ENCODE results near the gene PTGFRN.
"Not testable (repeated sequence)": the region's sequence is repeated elsewhere in the genome, so short reads cannot be mapped to it uniquely, and the experiment has no call there.

PTGFRN gene

DNA sequence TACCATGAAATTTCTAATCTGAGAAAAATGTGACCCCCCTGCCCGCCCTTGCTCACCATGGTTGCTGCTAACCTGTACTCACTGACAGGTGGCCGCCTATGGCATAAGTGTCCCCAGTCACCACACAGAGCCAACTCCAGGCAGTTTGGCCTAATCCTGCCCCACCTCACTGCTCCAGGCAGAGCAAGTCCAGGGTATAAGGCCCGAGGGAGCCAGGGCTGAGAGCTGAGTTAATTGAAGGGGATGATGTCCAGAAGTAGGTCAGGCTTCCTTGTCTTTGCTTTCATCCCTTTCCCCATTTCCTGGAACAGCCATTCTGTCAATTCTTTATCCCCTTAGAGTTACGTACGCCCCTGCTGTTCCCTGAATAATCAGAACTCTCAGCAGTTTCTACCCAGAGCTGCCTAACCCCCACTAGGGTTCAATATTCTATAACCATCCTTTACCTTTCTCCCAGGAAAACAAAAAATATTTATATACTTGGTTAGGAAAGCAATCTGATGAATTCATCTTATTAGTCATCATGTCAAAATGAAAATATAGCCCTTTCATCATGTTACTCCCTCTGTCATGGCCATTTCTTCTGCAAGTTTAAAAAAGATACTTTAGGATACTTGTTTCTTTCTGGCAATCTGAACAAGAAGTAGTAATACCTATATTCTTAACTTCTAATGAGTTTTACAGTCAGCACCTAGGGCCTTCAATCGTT, 62.4 kb downstream of the PTGFRN start:
- DNase-seq (ENCODE audit: low read depth) = no peak

DNA sequence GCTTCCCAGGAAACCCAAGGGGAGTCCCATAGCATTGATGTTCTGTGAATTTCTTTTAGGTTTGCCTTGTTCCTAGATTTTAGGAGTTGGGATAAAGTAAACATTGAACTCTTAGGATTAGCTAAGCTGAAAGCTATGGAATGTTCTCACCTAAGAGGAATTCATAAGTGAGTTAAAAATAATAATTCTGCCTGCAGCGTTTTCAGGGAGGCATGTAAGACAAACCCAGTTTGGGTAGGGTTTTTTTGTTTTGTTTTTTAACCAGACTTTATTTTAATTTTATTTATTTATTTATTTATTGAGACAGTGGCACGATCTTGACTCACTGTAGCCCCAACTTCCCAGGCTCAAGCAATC, 62.9 kb downstream of the PTGFRN start:
- no peak for DNase-seq (ENCODE audit: low read depth)

GRCh38 chr1:116980309-116980708, 70.6 kb downstream of the PTGFRN start:
- DNase-seq (ENCODE audit: low read depth) = not testable (repeated sequence)

DNA sequence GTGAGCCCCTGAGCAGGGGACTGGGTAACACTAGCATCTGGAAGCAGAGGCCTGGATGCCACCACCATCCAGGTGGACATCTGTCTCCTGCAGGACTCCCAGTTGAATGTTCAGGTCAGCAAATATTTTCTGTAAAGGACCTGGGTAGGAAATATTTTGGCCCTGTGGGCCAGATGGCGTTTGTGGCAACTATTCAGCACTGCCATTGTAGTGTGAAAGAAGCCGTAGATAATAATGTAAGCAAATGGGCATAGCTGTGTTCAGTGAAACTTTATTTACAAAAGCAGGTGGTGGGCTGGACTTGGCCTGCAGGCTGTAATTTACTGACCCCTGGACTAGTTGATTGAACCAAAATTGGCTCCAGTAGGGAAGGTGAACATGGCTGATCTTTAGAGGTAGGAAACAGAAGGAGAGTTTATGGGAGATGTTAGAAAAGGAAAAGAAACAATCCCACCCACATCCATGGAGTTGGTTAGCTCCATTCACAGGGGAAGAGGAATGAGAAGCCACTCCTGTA, 71.9 kb downstream of the PTGFRN start:
- DNase-seq (ENCODE audit: low read depth) = no peak

DNA sequence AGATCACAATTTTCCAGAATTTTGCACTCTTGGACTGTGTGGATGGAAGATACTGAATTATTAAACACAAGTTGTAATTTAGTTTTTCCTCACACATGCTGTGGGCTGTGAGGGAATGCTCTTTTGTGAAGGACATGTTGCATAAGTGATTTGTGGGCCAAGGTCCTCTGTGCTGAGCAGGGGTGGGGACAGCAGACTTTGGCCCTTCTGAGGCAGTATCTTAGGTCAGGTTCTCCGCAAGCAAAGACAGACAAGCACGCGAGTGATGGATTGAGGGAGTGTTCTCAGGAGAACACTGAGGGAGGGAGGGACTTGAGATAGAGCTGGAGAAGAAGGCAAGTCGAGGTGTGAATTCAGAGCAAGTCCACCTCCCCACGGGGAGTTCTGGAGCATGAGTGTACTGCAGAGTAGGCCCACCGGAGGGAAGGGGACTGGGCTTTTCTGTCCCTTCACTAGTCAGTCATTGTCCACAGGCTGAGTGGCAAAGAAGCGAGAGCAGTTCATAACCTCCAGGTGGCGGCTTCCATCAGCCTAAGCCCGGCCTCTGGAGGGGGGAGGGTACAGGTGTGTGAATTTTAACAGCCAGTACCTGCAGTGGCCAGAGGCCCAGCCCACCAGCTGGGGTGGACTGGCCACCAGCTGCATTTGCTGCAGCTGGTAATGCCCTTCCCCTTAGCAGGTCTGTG, 72.7 kb downstream of the PTGFRN start:
- DNase-seq (ENCODE audit: low read depth) = no peak

DNA sequence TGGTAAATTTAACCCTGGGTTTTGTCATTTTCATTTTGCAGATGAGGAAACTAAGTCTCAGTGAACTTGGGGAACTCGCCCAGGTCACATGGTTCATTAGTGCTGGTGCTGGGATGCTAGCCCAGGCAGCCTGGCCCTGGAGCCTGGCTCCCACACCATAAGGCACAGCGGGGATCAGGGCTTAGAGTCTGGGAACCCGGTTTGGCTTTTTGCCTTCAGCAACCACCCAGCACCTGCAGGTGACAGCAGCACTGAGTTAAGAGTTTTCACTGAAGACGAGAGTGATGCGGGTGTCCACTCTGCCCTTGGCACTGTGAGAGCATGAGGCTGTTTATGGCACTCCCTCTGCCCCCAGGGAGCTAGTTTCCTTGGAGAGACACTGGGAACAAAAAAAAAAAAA, 73.4 kb downstream of the PTGFRN start:
- no peak for DNase-seq (ENCODE audit: low read depth)

GRCh38 chr1:116983678-116984077, 74.0 kb downstream of the PTGFRN start:
- DNase-seq (ENCODE audit: low read depth) = no peak

DNA sequence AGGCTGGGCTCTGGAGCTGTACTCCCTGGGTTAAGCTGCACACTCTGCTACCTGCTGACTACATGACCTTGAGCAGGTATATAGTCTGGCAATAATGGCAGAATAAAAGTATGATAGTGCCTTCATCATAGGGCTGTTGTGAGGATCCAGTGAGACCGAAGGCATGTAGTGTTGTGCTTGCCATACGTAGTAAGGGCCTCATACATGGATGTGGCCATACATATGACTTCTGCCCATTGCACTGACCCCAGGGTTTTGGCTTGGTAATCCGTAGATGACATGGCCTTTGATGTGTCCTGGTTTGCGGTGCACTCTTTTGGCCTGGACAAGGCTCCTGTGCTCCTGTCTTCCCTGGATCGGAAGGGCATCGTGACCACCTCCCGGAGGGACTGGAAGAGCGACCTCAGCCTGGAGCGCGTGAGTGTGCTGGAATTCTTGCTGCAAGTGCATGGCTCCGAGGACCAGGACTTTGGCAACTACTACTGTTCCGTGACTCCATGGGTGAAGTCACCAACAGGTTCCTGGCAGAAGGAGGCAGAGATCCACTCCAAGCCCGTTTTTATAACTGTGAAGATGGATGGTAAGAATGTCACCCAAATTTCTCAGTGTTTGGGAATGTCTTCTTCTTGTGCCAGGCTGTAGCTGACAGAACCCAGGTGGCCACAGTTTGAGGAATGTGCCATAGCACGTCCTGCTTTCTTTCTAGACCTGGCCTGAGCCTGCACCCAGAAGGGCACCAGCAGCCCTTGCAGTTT, 74.9 kb downstream of the PTGFRN start:
- DNase-seq (ENCODE audit: low read depth) = no peak

DNA sequence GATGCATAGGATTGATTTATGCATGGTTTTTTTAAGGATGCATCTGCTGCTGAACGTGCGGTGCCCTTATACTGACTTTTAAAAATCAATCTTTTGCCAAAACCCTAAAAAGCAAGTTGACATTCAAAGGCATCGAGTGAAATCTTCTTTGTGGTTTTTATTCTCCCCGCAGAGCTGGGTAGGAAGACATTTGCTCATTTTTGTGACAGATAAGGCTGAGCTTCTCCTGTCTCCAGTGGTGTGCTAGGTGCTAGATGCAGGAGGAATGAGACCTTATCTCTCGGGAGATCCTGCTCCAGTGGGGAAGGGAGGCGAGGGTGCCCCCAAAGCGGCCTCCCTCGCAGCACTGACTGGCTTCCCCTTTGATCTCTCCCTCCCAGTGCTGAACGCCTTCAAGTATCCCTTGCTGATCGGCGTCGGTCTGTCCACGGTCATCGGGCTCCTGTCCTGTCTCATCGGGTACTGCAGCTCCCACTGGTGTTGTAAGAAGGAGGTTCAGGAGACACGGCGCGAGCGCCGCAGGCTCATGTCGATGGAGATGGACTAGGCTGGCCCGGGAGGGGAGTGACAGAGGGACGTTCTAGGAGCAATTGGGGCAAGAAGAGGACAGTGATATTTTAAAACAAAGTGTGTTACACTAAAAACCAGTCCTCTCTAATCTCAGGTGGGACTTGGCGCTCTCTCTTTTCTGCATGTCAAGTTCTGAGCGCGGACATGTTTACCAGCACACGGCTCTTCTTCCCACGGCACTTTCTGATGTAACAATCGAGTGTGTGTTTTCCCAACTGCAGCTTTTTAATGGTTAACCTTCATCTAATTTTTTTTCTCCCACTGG, 76.9 kb downstream of the PTGFRN start:
- no peak for DNase-seq (ENCODE audit: low read depth)

- no peak for DNase-seq (ENCODE audit: low read depth)
These were observed 77.5 kb downstream of the PTGFRN start for GRCh38 chr1:116987256-116987555.

- DNase-seq (ENCODE audit: low read depth) = no peak
These were observed 78.5 kb downstream of the PTGFRN start for GRCh38 chr1:116988248-116988647.

DNA sequence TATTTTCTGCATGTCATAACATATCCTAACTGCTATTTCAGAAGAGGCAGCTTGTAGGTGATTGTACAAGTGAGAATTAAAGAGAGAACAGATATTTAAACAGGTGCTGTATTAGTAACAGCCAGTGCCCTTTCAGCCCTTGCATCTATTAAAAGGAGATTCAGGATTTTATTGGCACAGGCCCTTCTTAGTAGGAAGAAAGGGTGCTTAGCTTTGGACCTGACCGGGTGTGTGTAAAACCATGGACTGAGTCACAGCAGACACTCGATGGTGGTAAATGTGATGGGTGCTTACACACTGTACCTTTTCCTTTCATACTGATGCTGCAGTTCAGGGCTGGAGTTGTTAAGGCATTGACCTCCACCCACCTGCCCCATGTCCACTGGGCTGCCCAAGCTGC, 79.2 kb downstream of the PTGFRN start:
- no peak for DNase-seq (ENCODE audit: low read depth)

DNA sequence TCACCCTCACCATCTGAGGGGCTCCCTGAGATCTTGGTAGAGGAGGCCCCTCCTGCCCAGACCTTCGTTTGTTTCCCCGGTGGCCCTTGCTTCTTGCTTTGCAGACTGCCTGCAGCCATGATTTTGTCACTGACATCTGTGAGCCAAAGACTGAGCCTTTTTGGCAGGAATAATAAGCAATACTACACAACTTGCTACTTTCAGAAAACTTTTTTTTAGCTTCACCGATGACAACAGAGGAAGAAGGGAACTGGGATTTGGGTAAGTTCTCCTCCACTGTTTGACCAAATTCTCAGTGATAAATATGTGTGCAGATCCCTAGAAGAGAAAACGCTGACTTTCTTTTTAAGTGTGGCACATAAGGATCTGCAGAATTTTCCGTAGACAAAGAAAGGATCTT, 80.1 kb downstream of the PTGFRN start:
- no peak for DNase-seq (ENCODE audit: low read depth)

DNA sequence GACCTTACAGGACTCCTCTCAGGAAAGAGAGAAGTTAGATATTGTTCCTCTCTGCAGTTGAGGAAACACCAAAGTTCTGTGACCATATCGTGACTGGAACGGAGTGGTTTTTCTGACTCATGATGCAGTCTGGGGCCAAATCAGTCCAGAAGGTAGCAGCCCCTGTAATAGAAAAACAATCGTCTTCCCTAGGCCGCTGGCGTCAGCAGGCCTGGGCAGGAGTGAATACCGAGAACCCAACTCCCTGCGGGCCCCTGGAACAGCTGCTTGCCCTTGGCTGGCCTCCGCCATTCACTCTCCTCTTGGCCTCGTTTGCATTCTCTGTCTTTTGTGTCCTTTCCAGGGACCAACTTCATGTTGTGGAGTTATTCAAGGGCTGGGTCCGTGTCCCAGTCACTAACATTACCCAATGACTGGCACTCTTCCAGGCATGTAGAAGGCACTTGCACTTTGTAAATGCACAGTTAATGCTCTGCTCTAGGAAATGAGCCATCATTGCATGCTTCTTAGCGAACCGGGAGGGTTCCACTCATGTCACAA, 81.0 kb downstream of the PTGFRN start:
- peak; percentile 81 for DNase-seq (ENCODE audit: low read depth)

DNA sequence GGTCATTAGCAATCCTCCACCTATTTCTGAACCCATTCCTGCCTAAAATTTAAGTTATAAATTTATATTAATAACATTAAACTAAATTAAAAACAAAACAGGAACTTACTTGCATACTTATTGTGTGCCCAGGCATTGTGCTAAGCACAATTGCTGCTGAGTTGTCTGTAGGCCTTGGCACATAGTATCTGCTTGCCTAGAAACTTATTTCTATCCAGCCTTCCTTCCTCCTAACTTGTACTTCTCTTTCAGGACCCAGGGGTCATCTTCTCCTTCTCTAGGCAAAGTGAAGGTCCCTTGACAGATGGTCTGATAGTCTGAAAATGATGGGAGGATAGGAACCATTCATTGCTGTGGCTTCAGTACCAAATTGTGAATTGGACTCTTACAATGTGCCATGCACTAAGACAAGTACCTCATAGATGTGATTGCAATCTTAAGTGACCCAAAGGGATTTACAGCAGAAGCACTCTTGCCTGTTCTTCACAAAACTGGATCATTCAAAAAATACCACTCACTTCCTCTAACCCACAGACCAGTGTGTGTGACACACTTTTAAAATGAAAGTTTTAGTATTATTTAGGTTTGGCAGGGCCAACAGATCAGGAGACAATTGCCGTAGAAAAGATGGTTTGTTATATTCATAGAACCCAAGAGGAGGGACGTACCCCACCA, 81.6 kb downstream of the PTGFRN start:
- DNase-seq (ENCODE audit: low read depth) = no peak

GRCh38 chr1:116991918-116992317, 82.2 kb downstream of the PTGFRN start:
- no peak for DNase-seq (ENCODE audit: low read depth)

GRCh38 chr1:116993286-116993685, 83.6 kb downstream of the PTGFRN start:
- no peak for DNase-seq (ENCODE audit: low read depth)

DNA sequence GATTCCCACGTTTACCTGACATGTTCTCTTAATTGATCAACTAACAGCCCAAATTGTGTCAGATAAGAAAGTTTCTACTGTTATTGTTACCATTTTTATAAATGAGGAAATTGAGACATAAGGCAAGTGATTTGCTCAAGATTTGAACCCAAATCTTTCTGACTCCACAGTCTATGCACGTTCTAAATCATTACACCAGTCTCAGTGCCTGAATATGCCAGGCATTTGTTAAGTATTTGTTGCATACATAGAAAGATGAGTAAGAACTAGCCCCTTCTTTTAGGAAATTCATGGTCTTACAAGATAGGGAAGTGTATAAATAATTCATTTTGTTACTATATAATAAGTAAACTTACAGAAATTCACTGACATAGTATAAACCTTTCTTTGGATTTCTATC, 84.7 kb downstream of the PTGFRN start:
- no peak for DNase-seq (ENCODE audit: low read depth)

DNA sequence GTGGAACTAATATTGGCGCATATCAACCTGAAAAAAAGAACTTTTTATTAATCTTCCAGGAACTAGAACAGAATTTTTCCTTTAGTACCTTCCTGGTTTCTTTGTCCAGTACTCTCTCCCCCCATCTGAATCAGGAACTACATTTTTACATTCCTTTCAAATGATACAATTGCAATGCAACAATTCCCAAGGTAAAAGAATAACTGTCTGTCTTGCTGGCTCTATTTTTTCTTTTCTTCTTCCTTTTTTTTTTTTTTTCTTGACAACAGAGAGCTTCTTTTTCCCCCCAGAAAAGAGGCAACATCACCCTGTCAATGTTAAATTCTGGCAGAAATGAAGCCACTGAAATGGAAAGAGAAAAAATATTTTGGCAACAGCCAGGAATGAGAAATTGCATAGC, 87.3 kb downstream of the PTGFRN start:
- no peak for DNase-seq (ENCODE audit: low read depth)

DNA sequence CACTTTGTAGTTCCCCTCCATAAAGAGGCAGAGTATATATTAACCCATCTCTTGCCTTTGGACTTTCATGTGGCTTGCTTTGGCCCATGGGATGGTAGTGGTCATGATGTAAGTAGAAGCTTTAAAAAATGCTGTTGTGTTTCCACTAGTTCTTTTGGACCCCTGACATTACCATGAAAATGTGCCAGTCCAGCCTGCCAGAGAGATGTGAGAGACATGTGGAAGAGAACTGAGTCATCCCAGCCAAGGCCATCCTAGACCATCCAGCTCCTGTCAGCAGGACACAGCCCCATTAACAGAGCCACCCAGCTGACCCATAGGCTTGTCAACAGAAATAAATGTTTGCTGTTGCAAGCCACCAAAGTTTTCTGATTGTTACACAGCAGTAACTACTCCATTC, 87.9 kb downstream of the PTGFRN start:
- no peak for DNase-seq (ENCODE audit: low read depth)

DNA sequence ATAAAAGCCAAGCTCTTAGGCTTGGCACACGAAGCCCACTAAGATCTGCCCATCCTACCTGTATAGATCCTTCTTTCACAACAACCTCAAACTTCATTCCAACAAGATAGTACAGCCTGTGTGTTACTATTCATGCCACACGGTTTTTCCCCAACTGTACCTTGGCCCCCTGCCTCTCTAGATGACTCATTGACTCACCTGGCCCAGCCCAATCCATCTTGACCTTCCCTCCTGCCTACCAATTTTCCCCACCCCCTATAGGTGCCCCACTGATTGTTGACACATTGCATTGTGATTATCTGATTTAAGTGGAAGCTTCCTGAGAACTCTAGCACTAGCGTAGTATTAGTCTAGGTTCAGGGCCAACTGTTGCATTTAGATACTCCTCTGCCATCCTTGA, 89.9 kb downstream of the PTGFRN start:
- DNase-seq (ENCODE audit: low read depth) = no peak

GRCh38 chr1:117000142-117000541, 90.4 kb downstream of the PTGFRN start:
- DNase-seq (ENCODE audit: low read depth) = no peak
